HG03066 (cell line): ENCODE results near the gene PPM1E.
"Not testable (repeated sequence)": the region's sequence is repeated elsewhere in the genome, so short reads cannot be mapped to it uniquely, and the experiment has no call there.

ENCODE experiments used
- ATAC-seq: cut with Tn5 transposase; IDR thresholded peaks from one replicate; pipeline ENCODE4 v1.9.1; 2021; ENCODE audit warnings: low read depth; ENCODE audit not compliant: unreplicated experiment

The PPM1E gene

GRCh38 chr17:58936295-58936694 lies 180.6 kb downstream of the PPM1E start:
- ATAC-seq: no peak

DNA sequence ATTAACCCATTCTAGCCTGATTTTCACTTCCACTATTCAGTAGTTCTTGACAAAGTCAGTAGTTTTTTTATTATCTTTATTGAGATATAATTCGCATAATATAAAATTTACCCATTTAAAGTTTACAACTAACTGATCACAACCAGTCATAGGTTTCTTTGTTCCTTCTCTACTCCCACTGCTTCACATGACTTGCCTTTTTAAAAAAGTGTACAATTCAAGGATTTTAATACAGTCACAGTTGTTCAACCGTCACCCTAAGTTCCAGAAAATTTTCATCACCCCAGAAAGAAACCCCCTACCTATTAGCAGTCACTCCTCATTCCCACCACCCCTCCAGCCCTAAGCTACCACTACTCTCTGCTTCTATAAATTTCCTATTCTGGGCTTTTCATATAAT lies 188.5 kb downstream of the PPM1E start:
- no peak for ATAC-seq

- ATAC-seq: no peak
Measured at GRCh38 chr17:58947411-58947810, 191.8 kb downstream of the PPM1E start.

DNA sequence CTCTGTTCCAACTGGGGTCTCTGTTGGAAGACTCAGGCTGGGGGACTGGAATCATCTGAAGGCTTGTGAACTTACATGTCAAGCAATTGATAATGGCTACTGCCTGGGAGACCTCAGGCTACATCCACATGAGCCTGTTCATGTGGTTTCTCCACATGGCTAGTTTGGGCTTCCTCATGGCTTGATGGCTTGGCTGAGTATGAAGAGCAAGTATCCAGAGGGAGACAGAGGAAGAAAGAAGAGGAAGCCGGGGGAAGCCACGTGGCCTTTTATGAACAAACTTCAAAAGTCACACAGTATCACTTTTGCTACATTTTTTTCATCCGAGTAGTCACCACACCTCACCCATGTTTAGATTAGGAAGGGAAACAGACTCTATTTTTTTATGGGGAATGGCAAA lies 192.2 kb downstream of the PPM1E start:
- ATAC-seq: no peak

DNA sequence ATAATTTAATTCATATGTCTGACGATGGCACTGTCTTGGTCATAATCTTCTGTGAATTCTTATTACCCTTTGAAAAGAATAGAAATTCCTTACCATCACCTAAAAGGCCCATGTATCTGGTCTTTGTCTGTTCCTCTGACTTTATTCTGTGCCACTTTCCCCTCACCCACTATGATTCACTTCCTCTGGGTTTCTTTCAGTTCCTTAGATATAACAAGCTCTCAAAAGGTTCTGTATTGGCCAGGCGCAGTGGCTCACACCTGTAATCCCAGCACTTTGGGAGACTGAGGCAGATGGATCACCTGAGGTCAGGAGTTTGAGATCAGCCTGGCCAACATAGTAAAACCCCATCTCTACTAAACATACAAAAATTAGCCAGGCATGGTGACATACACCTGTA lies 198.7 kb downstream of the PPM1E start:
- ATAC-seq: not testable (repeated sequence)

GRCh38 chr17:58956997-58957724 lies 201.5 kb downstream of the PPM1E start:
- no peak for ATAC-seq

- not testable (repeated sequence) for ATAC-seq
Measured at GRCh38 chr17:58957725-58958073, 202.0 kb downstream of the PPM1E start.

DNA sequence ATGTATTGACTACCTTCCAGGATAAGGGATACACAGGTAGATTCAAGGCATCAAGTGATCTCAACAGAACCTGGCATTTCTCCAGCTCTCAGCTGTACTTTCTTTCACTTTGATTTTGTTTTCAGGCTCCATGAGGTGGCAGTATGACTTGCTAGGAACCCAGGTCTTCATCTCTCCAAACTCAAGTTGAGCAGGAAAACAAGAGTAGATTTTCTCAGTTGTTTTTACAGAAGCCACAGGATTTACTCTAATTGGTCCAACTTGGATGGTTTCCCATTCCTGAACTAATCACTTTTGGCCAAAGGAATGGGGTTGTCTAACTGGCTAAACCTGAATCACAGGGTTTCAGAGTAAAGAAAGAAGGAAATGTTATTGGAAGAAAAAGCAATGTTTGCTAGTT lies 204.4 kb downstream of the PPM1E start:
- no peak for ATAC-seq

DNA sequence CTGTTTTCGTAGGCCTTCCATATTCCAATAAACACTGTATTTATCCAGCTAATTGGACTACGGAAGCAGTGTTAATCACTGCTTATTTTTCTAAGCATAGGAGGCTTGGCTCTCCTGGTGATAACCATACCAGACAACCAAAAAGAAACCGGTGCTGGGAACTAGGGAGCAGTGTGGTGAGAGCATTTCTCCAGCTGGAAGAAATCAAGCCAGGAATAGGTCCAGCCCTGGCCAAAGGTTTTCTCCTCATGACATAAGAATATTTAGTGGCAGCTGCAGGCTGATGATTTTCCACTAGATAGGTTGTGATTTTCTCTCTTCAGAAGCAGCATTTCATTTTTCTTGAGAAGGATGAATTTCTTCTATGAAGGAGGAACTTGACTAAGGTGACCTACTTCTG lies 209.6 kb downstream of the PPM1E start:
- no peak for ATAC-seq

GRCh38 chr17:58966208-58966607 lies 210.6 kb downstream of the PPM1E start:
- no peak for ATAC-seq

- no peak for ATAC-seq
Measured at GRCh38 chr17:58968426-58969061, 212.9 kb downstream of the PPM1E start.

GRCh38 chr17:58969156-58969555 lies 213.5 kb downstream of the PPM1E start:
- no peak for ATAC-seq

GRCh38 chr17:58969612-58970011 lies 214.0 kb downstream of the PPM1E start:
- no peak for ATAC-seq

- ATAC-seq: no peak
Measured at GRCh38 chr17:58970609-58971450, 215.2 kb downstream of the PPM1E start.

DNA sequence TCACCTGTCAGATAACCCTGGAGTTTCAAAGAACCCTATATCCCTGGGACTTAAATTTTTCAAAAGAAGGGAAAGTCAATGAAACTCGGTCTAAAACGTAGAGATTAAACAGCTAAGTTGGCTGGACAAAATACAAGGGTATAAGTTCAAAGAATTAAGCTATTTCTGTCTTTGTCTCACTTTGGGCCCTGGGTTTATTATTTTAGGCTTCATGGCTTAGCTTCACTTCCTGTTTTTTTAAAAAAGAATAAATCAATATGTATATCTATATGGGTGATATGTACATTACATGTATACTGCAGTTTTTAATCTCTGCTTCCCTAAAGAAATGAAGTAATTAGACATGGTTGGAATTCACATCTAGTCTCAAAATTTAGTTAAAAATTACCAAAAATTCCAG lies 218.7 kb downstream of the PPM1E start:
- ATAC-seq: no peak

DNA sequence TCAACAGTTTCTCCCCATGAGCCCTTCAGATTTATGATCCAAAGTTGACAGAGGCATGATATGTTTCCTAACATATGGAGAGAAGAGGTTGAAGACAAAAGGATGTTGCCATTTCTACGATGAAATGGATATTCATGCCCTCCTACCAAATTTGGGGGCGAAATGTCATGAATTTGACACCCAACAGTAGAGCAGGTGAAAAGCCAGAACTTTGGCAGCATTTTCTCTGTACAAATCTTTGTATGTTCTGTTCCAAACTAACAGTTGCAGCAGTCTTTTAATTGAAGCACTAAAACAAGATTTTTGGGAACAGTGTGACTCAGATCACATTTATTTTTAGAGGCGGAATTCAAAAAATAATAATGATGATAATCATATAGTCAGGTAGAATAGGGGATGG lies 220.9 kb downstream of the PPM1E start:
- ATAC-seq: no peak

GRCh38 chr17:58980706-58981481 lies 225.2 kb downstream of the PPM1E start:
- no peak for ATAC-seq

DNA sequence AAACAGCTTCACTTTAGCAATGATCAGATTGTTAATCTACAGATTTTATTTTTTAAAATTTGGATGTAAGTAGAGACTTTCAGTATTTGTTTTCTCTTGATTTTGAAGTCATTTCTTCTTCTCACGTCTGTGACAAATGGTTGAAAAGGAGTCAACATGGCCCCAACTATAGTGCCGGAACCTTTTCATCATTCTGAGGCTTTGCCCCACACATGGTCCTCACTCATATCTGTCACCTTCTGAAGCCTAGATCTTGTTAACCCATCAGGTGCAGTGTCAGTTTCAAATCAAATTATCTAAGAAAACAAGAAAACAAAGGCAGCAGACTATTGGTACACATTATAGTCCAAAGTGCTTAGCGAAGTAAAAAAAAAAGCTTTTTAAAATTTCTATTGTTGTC lies 227.0 kb downstream of the PPM1E start:
- no peak for ATAC-seq

DNA sequence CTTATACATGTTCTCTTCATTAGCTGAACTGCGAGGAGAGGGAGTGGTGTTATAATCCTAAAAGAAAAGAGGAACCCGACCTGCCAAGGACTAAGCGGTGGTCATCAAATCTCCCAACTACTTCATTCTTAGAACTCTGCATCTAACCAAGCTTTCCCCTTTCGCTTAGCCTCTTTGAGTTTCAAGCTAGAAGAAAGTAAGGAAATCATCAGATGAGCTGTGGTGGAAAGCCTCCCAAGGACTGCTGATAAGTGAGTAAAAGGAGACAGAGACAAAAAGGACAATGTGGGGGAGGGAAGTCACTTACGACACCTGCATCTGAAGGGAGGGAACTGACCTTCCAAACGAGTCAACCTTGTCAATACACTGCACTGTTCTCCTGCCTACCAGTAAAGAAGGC lies 229.7 kb downstream of the PPM1E start:
- ATAC-seq: no peak

- ATAC-seq: no peak
Measured at GRCh38 chr17:58985971-58986370, 230.3 kb downstream of the PPM1E start.

DNA sequence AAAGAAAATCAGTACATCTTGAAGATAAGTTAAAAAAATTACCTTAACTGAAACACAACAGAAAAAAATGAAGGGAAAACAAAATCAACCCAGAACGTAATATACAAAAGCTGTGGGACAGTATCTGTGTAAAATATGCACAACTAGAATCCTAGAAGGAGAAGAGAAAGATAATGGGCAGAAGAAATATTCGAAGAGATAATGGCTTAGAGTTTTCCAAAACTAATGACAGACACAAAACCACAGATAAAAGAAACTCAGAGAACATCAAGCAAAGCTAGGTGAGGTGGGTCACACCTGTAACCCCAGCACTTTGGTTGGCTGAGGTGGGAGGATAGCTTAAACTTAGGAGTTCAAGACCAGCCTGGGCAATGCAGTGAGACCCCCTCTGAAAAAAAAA lies 234.0 kb downstream of the PPM1E start:
- ATAC-seq: no peak
